Measurements from ENCODE around the gene CALHM1.

Gene CALHM1

DNA sequence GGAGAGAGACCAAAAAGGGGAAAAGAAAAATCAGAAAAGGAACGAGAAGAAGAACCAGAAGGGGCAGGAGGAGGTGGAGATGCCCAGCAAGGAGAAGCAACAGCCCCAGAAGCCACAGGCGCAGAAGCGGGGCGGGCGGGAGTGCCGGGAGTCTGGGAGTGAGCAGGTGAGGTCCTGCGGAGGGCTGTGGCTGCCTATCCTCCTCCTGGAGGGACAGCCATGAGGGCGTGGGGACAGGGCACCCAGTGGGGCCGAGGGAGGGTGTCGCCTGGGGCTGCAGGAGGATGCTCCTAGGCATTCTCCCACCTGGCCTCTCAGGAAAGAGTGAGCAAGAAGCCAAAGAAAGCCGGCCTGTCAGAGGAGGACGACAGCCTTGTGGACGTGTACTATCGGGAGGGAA lies 18.3 kb downstream of the CALHM1 start:
- DNase-seq: no peak
- Histone ChIP-seq H3F3A (ENCODE audit: insufficient read depth, low read length) (no peaks in the 10 kb centered on the region), H3K4me2 (ENCODE audit: low read depth, low read length) (no peak overlapping the region), H3K4me1 (ENCODE audit: low read length) (no peaks in the 10 kb centered on the region), H3K9me2 (replicated peaks; ENCODE audit: insufficient read depth, low read length) (no peaks in the 10 kb centered on the region), H2AFZ (ENCODE audit: low read length) (no peak overlapping the region), H3K27ac (ENCODE audit: low read length) (no peak overlapping the region), H3K27me3 (replicated peaks; ENCODE audit: insufficient read depth, low read length) (no peaks in the 10 kb centered on the region), H3K9ac (ENCODE audit: low read length) (no peak overlapping the region), H3K9me3 (replicated peaks; ENCODE audit: insufficient read depth, low read length) (no peaks in the 10 kb centered on the region), H3K36me3 (replicated peaks; ENCODE audit: insufficient read depth, low read length) (0 out of 2 replicates have a peak, but pooled peaks cover 9% of the 10 kb centered on the region), H3K4me3 (ENCODE audit: low read length) (no peak overlapping the region), H4K20me1 (ENCODE audit: insufficient read depth, low read length) (no peaks in the 10 kb centered on the region), H3K79me2 (ENCODE audit: low read length) (no peaks in the 10 kb centered on the region)
- TF ChIP-seq, protein P1, sequence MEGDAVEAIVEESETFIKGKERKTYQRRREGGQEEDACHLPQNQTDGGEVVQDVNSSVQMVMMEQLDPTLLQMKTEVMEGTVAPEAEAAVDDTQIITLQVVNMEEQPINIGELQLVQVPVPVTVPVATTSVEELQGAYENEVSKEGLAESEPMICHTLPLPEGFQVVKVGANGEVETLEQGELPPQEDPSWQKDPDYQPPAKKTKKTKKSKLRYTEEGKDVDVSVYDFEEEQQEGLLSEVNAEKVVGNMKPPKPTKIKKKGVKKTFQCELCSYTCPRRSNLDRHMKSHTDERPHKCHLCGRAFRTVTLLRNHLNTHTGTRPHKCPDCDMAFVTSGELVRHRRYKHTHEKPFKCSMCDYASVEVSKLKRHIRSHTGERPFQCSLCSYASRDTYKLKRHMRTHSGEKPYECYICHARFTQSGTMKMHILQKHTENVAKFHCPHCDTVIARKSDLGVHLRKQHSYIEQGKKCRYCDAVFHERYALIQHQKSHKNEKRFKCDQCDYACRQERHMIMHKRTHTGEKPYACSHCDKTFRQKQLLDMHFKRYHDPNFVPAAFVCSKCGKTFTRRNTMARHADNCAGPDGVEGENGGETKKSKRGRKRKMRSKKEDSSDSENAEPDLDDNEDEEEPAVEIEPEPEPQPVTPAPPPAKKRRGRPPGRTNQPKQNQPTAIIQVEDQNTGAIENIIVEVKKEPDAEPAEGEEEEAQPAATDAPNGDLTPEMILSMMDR (IDR thresholded peaks at IDR 0.05; ENCODE audit: low read length): no peak
- TF ChIP-seq EZH2phosphoT487 (IDR thresholded peaks at IDR 0.05; ENCODE audit: low read length) (no peak), EZH2 (optimal IDR thresholded peaks at IDR 0.05; ENCODE audit: low read depth, low read length) (no peak)

DNA sequence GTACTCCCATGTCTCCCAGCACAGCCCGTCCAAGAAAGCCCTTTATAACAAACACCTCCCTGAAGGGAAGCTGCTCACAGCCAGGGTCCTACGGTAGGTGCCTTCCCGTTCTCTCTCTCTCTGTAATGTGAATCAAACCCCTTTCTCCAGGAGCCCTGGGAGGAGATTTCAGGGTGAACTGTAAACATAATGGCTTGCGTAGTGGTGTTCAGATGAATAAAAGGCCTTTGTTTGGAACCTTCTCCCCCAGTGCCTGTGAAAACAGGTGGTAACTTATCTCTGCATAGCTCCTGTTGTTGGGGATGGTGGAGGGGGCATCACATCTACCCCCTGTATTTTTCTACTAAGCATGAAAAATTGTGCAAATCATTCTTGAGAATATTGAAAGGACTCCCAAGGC lies 18.9 kb downstream of the CALHM1 start:
- Histone ChIP-seq H3K4me3 (ENCODE audit: low read length) (no peak overlapping the region), H3K4me1 (ENCODE audit: low read length) (no peaks in the 10 kb centered on the region), H3K9ac (ENCODE audit: low read length) (no peak overlapping the region), H2AFZ (ENCODE audit: low read length) (no peak overlapping the region), H3K36me3 (replicated peaks; ENCODE audit: insufficient read depth, low read length) (0 out of 2 replicates have a peak, but pooled peaks cover 9% of the 10 kb centered on the region), H3K27me3 (replicated peaks; ENCODE audit: insufficient read depth, low read length) (no peaks in the 10 kb centered on the region), H3K9me2 (replicated peaks; ENCODE audit: insufficient read depth, low read length) (no peaks in the 10 kb centered on the region), H3K79me2 (ENCODE audit: low read length) (no peaks in the 10 kb centered on the region), H3F3A (ENCODE audit: insufficient read depth, low read length) (no peaks in the 10 kb centered on the region), H4K20me1 (ENCODE audit: insufficient read depth, low read length) (no peaks in the 10 kb centered on the region), H3K9me3 (replicated peaks; ENCODE audit: insufficient read depth, low read length) (no peaks in the 10 kb centered on the region), H3K27ac (ENCODE audit: low read length) (no peak overlapping the region), H3K4me2 (ENCODE audit: low read depth, low read length) (no peak overlapping the region)
- DNase-seq: no peak
- TF ChIP-seq, protein P1 (IDR thresholded peaks at IDR 0.05; ENCODE audit: low read length): no peak
- TF ChIP-seq EZH2phosphoT487 (IDR thresholded peaks at IDR 0.05; ENCODE audit: low read length) (no peak), EZH2 (optimal IDR thresholded peaks at IDR 0.05; ENCODE audit: low read depth, low read length) (no peak)

DNA sequence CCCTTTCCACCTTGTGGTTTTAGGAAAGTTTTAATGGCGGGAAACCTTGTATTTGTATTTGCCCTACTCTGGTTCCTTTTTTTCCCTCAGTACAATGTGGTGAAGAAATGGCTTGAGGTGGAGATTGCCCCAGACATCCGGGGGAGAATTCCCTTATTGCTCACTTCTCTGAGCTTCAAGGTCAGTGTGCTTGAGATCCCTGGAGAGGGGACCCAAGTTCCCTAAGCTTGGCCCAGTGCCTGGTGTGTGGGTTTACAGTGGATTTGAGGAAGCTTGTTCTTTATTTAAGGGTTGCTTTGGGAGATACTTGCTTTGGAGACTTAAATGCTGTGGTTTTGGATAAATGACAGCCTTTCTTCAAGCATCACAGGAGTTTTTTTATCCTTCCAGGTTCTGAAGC lies 24.8 kb downstream of the CALHM1 start:
- Histone ChIP-seq H3K27ac (ENCODE audit: low read length) (no peak overlapping the region), H3K4me2 (ENCODE audit: low read depth, low read length) (no peak overlapping the region), H3K36me3 (replicated peaks; ENCODE audit: insufficient read depth, low read length) (peaks cover 11% of the 10 kb centered on the region), H2AFZ (ENCODE audit: low read length) (no peak overlapping the region), H3K27me3 (replicated peaks; ENCODE audit: insufficient read depth, low read length) (no peaks in the 10 kb centered on the region), H3K4me3 (ENCODE audit: low read length) (no peak overlapping the region), H3K79me2 (ENCODE audit: low read length) (no peaks in the 10 kb centered on the region), H4K20me1 (ENCODE audit: insufficient read depth, low read length) (no peaks in the 10 kb centered on the region), H3K9me2 (replicated peaks; ENCODE audit: insufficient read depth, low read length) (no peaks in the 10 kb centered on the region), H3K9ac (ENCODE audit: low read length) (no peak overlapping the region), H3F3A (ENCODE audit: insufficient read depth, low read length) (no peaks in the 10 kb centered on the region), H3K4me1 (ENCODE audit: low read length) (no peaks in the 10 kb centered on the region), H3K9me3 (replicated peaks; ENCODE audit: insufficient read depth, low read length) (no peaks in the 10 kb centered on the region)
- DNase-seq: no peak
- TF ChIP-seq EZH2phosphoT487 (IDR thresholded peaks at IDR 0.05; ENCODE audit: low read length): no peak
- TF ChIP-seq EZH2 (optimal IDR thresholded peaks at IDR 0.05; ENCODE audit: low read depth, low read length): no peak
- TF ChIP-seq, protein P1 (IDR thresholded peaks at IDR 0.05; ENCODE audit: low read length): no peak
